Stimulated activated CD8-positive, alpha-beta memory T cell treated with anti-CD3 and anti-CD28 coated beads, Interleukin-15, amount 100 ng/mL, for 24 hours (primary cell): ENCODE data around the gene PTEN.
"Not testable (repeated sequence)": the region's sequence is repeated elsewhere in the genome, so short reads cannot be mapped to it uniquely, and the experiment has no call there.

Source experiments
- DNase-seq: peaks from one replicate; pipeline ENCODE4 v3.0.0-alpha.2; 2020; ENCODE audit warnings: low read depth

PTEN gene

DNA sequence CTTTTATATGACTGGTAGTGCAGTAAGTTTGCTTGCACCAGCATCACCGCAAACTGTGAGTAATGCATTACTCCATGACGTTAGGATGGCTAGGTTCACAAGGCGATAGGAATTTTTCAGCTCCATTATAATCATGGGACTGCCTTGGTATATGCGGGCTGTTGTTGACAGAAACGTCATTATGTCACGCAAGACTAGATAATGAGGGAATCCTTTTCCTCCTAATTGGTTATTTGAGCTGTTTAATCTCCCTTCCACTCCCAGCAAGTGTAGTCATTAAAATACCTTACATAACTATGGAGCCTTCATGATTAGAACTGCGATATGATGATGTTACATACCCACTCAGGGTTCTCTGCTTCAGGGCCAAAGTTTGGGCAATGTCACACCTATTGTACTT, 17.4 kb upstream of the PTEN start:
- DNase-seq = no peak

DNA sequence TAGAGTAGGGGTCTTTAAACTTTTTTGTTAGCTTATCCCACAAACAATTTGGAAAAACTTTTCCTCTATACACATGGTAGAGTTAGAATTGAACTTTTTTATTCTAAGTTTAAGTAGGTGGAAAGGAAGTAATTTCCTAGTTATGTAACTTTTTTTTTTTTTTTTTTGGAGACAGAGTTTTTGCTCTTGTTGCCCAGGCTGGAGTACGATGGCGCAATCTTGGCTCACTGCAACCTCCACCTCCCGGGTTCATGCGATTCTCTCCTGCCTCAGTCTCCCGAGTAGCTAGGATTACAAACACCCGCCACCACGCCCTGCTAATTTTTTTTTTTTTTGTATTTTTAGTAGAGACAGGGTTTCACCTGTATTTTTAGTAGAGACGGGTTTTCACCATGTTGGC, 16.7 kb upstream of the PTEN start:
- not testable (repeated sequence) for DNase-seq

DNA sequence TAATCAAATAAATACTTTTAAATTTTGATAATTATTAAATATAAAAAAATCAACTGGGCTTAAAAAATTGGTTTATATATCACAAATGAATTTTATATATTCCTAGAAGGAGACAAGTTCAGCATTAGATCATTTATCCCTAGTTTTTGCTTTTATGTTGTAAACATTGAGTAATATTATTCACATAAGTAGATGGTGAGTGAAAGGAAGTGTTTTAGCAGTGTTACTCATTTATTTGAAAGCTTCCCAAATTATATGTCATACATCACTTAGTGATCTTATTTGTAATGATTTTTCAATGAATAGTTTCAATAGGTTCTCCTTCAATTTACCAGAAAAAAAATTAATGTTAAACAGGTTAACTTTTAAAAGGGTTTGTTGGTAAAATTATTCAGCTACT, 15.9 kb upstream of the PTEN start:
- DNase-seq = no peak

DNA sequence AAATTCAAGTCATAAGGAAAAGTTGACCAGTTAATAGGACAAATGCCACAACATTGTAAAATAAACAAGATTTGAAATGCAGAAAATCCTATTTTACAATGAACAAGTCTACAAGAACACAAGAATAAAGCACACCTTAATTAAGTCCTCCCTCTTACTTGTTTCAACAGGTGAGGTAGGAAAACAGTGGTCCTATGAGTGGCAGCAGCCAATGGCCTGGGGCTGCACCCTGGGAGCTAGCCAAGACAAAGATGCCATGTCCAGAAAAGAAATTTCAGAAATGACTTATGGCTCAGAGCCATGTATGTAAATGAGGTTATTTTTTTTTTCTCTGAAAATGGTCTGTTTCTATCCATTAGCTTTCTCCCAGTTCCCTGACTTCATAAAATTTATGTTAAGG, 14.4 kb upstream of the PTEN start:
- no peak for DNase-seq

DNA sequence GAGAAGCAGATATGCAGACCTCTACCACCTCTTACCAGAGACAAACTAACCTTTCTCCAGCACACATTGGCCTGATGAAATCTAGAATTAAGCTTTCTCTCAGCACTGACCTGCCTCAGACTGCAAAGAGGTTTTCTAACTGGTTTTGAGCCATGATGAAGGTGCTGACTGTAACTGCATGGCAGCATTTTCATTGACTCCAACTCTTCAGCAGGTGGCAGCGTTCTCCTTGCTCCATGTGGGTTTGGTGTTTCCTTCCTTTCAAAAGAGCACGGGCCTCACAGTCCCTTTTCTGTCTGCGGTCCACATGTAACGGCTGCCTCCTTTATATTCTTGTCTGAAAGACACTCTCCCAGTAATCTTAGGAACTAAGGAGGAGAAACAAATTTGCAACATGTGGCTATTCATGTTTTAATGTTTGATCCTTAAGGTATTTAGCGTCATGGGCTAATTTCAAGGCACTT, 12.7 kb upstream of the PTEN start:
- DNase-seq = no peak

DNA sequence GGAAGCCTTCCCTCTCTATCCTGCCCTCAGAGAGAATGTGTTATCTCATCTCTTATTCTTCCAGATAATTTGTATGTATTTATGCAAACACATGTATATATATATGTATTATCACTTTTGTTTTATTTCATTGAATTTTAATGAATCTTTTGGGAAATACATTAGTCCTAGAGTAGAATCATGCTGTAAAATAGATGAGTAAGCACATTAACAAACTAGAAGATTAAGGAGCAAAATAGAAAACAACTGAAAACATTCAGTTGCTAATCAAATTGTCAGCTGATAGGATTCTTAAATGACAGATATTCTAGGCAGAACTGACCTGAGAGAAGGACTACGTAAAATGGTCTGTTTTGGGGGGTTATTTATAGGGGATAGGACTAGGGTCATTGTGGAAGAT, 11.3 kb upstream of the PTEN start:
- DNase-seq = no peak

DNA sequence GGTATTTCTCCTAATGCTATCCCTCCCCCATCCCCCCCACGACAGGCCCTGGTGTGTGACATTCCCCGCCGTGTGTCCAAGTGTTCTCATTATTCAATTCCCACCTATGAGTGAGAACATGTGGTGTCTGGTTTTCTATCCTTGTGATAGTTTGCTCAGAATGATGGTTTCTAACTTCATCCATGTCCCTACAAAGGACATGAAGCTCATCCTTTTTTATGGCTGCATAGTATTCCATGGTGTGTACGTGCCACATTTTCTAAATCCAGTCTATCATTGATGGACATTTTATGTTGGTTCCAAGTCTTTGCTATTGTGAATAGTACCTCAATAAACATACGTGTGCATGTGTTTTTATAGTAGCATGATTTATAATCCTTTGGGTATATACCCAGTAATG, 8.2 kb upstream of the PTEN start:
- not testable (repeated sequence) for DNase-seq

DNA sequence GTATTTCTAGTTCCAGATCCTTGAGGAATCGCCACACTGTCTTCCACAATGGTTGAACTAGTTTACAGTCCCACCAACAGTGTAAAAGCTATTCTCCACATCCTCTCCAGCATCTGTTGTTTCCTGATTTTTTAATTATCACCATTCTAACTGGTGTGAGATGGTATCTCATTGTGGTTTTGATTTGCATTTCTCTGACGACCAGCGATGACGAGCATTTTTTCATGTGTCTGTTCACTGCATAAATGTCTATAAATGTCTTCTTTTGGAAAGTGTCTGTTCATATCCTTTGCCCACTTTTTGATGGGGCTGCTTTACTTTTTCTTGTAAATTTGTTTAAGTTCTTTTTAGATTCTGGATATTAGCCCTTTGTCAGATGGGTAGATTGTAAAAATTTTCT, 7.8 kb upstream of the PTEN start:
- not testable (repeated sequence) for DNase-seq

DNA sequence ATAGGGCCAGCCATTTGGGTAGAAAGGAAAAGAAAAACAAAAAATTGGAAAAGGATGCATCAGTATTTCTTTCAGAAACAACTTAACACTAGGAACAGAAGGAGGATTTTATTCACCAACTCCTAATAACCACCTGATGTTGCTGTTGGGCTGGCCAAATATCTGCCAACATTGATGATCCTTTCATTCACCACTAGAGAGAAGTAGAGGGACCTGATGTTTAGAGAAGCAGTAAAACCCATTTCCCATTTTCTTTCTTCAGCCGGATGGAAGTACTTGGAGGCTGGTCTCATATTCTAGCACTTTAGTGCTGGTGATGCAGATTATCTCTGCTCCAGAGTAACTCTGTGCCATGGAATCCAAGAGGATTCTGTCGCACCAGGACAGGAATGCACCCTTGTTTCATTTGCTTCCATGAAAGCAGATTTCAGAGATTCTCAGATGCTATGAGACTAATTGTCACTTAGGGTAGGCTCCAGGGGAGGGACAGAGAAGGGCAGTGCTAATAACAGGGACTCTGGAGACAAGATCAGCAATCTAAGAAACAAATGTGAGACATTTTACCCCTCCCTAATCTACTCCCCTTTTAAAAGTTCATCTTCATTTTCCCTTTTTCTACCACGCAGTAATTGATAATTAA, 3.1 kb upstream of the PTEN start:
- no peak for DNase-seq

DNA sequence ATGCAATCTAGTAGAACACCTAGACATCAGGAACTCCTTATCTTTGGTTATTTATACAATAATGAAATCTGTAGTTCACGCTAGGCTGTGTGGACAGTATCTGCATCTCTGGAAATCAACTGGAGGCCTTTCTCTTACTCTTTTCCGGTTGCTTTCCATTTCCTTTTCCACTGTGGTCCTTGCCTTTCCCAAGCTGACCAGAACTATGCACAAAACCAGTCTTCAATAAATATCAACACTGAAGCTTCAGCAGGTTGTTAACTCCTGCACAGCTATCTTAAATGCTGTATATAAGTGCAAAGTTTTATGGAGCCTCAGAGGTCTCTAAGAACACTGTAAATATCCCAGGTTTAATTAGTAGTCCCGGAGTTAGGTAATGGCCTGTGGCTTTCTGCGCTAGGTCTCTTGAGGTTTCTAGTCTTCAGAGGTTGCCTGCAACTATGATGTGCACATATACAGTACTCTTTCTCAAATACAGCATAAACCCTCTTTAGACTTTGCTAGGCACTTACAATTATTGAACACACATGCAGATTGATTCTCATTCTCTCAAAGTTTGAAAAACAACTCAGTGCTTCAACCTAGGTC, 2.5 kb upstream of the PTEN start:
- DNase-seq = no peak

DNA sequence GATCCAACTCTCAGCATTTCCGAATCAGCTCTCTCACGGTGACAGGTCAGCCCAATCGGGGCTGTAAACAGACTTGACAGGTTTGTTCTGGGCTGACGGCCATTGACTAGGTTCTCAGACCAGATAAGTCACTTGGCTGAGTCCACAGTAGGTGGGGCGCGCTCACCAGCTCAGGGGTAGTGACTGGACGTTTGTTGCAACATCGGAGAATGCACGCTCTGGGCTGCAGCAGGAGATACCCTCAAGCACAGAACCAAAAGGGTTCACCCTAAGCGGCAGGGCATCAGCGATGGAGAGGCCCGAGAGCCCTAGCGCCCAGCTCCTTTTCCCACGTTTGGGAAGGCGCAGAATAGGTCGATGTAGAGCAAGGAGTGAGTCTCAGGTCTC, 1.9 kb upstream of the PTEN start:
- peak; percentile 5 for DNase-seq

DNA sequence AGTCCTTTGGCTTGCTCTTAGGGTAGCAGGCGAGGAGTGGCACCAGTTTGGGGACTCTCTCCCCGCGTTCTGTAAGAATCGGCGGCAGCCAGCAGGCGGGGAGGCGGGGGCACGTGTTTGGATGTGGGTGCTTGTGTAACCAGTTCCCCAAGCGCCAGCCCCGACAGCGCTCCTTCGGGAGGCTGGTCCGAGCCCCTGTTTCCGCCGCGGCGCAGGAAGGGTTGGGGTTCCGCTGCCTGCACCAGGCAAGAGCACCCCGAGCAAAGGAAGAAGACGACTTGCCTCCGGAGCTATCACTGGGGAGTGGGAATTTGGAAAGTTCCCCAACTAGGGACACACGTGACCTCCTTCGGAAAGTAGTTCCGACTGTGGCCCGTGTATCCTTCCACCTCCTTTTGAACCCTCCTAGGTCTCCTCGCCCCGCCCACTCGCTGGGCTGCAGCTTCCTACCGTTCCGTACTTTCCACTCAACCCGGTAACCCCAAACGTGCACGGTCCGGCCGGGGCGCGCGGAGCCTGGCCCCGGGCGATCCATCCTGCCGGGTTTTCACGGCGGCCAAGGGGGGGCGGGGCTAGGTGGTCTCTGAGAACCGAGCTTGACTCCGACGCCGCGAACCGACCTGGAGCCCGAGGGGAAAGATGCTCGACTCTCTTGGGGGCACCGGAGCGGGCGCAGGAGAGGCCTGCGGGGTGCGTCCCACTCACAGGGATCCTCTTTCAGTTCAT, 1.3 kb upstream of the PTEN start:
- DNase-seq = peak; percentile 84

DNA sequence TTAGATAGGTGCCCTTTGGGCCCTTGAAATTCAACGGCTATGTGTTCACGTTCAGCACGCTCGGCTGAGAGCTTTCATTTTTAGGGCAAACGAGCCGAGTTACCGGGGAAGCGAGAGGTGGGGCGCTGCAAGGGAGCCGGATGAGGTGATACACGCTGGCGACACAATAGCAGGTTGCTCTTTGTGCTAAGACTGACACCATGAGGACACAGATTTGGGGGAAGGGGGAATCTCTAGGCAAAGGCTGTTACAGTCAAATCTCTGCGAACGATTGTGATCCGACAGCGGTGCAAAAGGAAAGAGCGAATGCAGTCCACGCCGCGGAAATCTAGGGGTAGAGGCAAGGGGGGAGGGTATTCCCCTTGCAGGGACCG, 759 bp upstream of the PTEN start:
- DNase-seq = peak; percentile 11

DNA sequence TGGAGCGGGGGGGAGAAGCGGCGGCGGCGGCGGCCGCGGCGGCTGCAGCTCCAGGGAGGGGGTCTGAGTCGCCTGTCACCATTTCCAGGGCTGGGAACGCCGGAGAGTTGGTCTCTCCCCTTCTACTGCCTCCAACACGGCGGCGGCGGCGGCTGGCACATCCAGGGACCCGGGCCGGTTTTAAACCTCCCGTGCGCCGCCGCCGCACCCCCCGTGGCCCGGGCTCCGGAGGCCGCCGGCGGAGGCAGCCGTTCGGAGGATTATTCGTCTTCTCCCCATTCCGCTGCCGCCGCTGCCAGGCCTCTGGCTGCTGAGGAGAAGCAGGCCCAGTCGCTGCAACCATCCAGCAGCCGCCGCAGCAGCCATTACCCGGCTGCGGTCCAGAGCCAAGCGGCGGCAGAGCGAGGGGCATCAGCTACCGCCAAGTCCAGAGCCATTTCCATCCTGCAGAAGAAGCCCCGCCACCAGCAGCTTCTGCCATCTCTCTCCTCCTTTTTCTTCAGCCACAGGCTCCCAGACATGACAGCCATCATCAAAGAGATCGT, 598 bp downstream of the PTEN start:
- not testable (repeated sequence) for DNase-seq

DNA sequence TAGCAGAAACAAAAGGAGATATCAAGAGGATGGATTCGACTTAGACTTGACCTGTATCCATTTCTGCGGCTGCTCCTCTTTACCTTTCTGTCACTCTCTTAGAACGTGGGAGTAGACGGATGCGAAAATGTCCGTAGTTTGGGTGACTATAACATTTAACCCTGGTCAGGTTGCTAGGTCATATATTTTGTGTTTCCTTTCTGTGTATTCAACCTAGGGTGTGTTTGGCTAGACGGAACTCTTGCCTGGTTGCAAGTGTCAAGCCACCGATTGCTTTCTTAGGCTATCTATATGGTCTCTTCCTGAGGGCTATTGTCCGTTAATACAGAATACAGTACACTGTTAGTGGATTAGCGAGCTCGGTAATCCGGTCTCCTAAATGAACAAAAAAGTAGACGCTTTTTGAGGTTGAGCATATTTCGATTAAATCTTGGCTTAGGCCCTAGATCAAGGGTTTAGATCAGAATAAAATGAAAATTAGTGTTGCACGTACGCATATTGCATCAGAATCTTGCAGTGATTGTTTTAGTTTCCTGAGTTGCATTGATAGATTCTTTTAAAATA, 1.2 kb downstream of the PTEN start:
- no peak for DNase-seq

DNA sequence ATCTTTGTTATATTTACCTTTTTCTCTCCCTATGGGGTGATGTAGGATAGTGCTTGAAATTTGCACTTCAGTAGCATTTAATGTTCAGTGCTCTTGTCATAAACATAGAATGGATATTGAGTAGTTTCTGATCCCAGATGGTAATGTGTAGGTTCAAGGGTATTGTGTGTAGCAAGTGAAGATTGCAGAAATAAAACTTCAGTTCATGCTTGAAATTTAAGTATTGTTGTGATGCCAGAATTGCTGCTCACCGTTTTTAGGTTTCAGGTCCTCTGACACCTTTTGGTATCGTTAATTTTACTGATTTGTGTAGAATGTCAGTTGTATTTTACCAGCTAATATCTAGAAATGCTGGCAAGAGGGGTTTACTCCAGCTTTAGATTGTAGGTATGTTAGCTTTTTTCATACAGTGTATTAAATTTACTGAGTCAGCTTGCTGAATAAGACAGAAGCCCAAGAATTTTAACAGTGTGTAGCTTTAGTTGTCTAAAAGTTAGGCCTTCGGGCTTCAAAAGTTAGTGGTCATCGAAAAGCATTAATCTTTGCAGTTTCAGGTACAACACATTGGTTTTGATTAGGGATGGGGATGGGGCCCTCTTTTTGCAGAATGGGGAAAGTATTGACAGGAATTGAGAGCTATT, 1.9 kb downstream of the PTEN start:
- no peak for DNase-seq

DNA sequence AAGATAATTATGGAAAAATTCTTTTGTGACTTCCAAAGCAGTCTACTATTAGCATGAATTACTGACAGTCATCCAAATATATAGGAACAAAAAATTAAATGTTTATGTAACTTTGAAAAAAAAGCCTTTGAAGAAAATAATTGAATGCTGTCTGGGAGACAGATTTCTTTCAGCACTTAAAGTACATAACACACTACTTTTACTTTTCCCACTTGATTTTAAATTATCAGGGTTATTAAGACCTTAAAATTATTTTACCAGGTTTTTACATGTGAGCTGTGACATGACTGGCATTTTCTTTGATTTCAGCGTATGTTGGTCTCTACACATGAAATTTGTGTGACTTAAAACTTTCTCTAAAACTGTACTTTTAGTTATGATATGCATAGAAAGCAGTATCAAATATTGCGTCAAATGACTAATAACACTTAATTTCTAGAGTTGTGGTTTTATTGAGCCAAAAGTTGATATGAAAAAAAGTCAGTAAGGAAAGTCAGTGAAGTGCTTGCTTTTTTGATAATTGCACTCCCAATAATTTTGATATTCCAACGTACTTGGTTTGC, 3.1 kb downstream of the PTEN start:
- DNase-seq = no peak

DNA sequence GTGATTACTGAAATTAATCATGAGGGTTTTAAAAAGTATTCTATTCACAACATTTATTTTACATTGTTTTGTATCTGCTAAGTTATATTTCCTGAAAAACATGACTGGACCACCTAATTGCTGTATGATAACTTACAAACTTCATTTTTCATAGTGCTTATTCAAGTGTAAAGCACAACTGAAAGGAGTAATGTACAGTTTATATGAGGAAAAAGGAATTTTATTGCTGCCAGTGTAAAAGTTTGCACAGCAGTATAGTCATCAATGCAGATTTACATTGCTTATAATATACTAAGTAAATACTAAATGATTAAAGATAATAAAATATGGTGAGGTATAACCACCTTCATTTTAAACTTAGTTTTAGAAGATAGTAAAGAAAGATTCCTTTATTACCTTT, 4.0 kb downstream of the PTEN start:
- DNase-seq = no peak

DNA sequence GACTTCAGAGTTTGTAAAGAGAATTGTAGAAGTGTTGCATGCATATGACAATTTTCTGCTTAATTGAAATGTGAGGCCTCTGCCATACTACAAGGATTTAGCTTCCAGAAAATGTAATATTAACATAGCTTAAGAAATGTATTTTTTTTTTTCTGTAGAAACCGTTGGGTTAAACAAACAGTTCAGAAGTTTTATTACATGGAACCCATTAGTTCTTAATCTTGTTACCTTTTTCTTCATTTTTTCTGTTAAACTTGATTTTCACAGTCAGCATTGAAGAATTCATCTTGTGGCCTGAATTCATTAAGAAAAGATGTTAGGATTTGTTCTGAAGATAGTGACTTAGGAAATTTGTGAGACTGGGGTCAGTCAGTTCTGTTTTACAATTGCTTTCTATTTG, 4.9 kb downstream of the PTEN start:
- DNase-seq = no peak

DNA sequence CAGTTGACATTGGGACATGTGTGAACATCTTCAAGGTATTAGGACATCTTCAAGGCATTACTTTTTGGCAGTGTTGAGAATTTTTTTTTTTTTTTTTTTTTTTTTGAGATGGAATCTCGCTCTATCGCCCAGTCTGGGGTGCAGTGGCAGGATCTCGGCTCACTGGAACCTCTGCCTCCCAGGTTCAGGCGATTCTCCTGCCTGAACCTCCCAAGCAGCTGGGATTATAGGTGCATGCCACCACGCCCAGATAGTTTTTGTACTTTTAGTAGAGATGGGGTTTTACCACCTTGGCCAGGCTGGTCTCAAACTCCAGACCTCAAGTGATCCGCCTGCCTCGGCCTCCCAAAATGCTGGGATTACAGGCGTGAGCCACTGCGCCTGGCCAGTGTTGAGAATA, 5.7 kb downstream of the PTEN start:
- DNase-seq = not testable (repeated sequence)

DNA sequence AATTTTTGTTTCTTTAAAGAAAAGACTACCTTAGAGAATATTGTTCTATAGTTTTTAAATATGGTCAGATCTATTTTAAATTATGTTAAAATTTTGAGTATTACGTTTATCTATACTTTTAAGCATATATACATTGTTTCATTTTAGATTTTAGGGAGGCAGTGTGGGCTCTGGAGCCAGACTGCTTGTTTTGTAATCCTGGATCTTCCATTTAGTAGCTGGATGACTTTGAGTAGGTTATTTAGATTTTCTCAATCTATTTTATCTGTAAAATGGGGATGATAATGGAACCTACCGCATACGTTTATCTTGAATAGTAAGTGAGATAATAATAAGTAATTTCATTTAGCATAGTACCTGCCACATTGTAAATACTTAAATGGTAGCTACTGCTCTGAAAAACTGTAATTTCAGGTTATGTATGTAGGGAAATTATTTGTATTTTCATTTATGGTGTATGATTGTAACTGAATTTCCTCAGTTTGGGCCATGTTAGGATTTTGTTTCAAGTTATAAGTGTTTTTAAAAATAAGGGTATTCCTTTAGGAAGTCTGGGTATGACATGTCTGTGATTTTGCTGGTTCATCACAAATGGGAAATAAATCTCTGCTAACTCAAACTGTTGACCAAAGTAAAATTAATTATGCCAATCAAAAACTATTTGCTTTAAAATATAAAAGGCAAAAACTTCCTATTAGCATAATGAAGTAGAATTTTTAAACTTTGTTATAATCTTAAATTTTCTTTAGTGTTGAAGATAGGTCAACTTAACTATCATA, 6.5 kb downstream of the PTEN start:
- DNase-seq = no peak
